HL-60 (cell line): ENCODE data around the gene MRM1.

Experiments
- CTCF ChIP-seq: IDR thresholded peaks from one replicate; pipeline ENCODE4 v1.5.1; 2011; ENCODE audit warnings: low read length, control low read depth, inconsistent platforms; ENCODE audit not compliant: insufficient read depth
- POLR2AphosphoS5 ChIP-seq: IDR thresholded peaks from 2 replicates; pipeline ENCODE4 v1.6.1; 2012; ENCODE audit warnings: low read depth
- SPI1 ChIP-seq: IDR thresholded peaks from 2 replicates; pipeline ENCODE4 v1.6.1; 2012; ENCODE audit warnings: low read depth, mild to moderate bottlenecking, borderline replicate concordance

DNA sequence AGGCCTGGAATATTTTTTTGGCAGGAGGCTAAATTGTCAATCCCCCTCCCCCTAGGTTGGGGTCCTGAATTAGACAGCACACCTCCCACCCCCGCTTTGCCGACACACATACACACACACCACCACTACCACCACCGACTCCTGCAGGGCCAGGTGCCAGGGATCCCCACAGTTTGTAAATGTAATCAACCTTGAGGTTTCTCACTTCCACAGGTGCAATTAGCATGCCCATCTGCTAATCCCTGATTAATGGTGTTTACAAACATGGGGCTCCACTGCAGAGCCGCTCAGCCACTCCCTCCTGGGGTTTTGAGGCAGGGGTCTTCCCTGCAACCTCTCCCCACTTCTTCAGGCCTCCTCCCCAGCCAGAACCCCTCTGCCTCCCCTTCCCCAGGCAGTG is 11.8 kb downstream of the MRM1 start:
- no peak for TF ChIP-seq CTCF
- TF ChIP-seq POLR2AphosphoS5 = no peak
- TF ChIP-seq SPI1 = no peak
